Ovary (tissue), 3 donors: ENCODE results near the gene CDC6.

ENCODE experiments used
- EP300 ChIP-seq: sonication (generic); formaldehyde crosslinking; IDR thresholded peaks from one replicate; pipeline ENCODE4 v1.6.1; 2017; ENCODE audit warnings: antibody characterized with exemption
- POLR2A ChIP-seq: fragments of 450-650 bp; IDR thresholded peaks from one replicate; pipeline ENCODE4 v1.6.1; 2017; ENCODE audit warnings: antibody characterized with exemption, mild to moderate bottlenecking, moderate library complexity
- TF ChIP-seq, protein P1 (sequence below), 3 donors: fragments of 450-650 bp in 2 of 3; fragments of 200-600 bp in 1 of 3; IDR thresholded peaks; one replicate each; pipeline versions ENCODE4 v1.5.1 to v1.8.0; 2016 to 2022; ENCODE audit warnings: antibody characterized with exemption in 3 of 3, mild to moderate bottlenecking in 1 of 3
- donor health status: DM: no; HTN: no; CAD: no.

DNA sequence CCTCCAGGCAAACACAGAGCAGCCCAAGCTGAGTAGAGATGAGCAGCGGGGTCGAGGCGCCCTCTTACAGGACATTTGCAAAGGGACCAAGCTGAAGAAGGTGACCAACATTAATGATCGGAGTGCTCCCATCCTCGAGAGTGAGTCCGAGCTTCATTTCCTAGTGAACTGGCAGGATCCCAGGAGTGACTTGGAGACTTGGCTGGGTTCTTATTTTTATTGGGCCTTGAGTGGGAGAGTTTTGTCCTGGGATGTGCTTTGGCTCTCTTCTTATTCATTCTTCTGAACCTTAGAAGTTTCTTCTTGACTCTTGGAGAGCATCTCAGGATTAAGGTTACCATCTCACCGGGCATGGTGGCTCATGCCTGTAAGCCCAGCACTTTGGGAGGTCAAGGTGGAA is 27.2 kb upstream of the CDC6 start:
- TF ChIP-seq POLR2A, result no peak
- TF ChIP-seq, protein P1, sequence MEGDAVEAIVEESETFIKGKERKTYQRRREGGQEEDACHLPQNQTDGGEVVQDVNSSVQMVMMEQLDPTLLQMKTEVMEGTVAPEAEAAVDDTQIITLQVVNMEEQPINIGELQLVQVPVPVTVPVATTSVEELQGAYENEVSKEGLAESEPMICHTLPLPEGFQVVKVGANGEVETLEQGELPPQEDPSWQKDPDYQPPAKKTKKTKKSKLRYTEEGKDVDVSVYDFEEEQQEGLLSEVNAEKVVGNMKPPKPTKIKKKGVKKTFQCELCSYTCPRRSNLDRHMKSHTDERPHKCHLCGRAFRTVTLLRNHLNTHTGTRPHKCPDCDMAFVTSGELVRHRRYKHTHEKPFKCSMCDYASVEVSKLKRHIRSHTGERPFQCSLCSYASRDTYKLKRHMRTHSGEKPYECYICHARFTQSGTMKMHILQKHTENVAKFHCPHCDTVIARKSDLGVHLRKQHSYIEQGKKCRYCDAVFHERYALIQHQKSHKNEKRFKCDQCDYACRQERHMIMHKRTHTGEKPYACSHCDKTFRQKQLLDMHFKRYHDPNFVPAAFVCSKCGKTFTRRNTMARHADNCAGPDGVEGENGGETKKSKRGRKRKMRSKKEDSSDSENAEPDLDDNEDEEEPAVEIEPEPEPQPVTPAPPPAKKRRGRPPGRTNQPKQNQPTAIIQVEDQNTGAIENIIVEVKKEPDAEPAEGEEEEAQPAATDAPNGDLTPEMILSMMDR (IDR thresholded peaks at IDR 0.05), result no peak
- TF ChIP-seq EP300, result no peak
